Measurements from ENCODE around the gene AXL.
"Not testable (repeated sequence)": the region's sequence is repeated elsewhere in the genome, so short reads cannot be mapped to it uniquely, and the experiment has no call there.

AXL gene

DNA sequence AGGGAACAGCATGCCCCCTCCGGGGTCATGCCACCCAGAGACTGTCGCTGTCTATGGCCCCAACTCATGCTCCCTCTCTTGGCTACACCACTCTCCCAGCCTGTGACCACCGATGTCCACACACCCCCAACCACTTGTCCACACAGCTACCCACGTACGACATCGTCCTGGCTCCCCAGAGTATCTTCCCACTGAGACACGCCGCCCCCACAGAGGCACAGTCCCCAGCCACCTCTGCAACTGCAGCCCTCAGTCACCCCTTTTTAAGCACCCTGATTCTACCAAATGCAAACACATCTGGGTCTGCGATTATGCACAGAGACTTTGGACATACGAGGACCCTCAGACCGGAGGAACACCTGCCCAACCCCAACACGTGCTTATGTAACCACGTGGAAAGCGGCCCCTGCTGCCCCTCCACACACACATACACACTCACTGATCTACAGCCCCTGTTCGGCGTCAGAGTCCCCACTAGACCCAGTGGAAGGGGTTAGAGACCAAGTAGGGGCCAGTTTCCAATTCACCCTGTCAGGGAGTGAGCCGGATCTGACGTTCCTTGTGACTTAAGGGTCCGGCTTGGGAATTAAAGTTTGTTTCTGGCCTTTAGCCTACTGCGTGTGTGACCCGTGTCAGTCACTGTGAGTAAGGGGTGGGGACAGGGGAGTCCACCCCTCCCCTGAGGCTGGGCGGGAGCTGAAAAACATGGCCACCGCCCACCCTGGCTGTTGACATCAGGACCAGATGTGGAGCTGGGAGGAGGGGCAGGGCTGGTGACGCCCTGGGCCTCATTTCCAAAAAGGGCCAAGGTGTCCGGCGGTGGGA is 11.9 kb upstream of the AXL start:
- DNase-seq (ENCODE audit: low spot score) = no peak

DNA sequence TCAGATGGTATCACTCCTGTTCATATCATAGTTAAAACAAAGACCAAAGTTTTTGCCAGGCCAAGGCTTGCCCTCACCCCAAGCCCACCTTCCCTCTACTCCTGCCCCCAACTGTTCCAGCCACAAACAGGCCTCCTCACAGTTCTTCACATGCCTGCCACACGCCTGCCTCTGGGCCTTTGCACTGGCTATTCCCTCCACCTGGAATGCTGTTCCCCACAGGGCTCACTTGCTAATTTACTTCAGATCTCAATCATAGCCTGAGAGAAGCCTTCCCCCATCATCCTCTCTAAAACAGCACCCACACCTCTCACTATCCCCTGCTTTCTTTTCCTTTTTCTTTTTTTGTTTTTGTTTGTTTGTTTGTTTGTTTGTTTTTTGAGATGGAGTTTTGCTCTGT is 4.9 kb upstream of the AXL start:
- DNase-seq (ENCODE audit: low spot score) = no peak

DNA sequence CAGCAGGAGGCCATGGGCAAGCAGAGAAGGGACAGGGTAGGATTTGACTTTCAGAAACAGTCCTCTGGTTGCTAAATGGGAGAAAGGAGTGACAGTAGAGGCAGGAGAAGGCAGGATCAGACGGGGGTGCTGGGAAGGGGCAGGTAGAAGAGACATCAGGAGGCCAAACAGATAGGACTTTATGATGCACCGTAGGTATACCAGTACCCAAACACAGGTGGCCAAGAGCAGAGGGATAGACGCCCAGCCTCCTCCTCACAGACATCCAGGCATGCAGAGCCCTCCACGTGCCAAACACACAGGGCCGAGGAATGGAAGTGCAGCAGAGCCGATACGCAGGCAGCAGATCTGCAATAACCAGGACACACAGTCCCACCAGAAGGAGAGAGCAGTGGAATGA is 1.3 kb upstream of the AXL start:
- DNase-seq (ENCODE audit: low spot score) = no peak

DNA sequence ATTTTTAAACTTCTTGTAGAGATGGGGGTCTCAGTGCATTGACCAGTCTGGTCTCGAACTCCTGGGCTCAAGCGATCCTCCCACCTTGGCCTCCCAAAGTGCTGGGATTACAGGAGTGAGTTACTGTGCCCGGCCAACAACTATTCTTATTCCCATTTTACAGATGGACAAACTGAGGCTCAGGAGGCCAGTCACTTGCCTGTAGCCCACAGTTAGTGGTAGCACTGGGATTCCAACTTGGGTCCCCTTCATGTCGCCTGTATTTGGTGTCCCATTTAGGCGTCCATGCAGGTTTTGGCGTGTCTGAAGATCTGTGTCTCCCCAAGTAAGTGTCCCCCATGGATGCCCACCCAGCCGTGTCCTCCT is 791 bp upstream of the AXL start:
- DNase-seq (ENCODE audit: low spot score) = no peak

DNA sequence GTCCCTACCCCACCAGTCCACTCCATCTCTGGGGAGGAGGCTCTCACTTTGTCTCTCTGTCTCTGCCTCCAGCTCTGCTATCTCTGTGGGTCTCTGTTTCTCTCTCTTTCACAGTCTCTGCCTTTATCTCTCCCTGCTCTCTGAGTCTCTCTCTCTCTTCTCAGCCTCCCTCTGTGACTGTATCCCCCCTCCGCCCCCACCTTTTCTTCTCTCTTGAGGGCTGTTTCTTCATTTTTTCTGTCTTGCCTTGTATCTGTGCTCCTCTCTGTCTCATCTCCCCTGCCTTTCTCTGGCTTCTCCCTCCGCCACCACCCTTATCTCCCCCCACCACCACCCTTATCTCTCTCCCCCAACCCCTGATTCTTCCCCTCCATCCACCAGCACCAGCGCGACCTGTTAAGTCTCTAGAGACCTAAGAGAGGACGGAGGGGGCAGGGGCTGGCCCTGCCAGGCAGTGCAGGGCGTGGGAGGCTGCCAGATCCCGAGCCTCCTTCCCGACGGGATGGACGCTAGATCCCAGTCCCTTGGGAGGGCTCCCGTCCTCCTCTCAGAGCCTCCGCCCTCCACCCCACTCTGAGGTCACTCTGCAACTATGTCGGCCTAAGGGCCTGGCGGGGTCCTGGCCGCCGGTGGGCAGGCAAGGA is 1.0 kb downstream of the AXL start:
- no peak for DNase-seq (ENCODE audit: low spot score)

DNA sequence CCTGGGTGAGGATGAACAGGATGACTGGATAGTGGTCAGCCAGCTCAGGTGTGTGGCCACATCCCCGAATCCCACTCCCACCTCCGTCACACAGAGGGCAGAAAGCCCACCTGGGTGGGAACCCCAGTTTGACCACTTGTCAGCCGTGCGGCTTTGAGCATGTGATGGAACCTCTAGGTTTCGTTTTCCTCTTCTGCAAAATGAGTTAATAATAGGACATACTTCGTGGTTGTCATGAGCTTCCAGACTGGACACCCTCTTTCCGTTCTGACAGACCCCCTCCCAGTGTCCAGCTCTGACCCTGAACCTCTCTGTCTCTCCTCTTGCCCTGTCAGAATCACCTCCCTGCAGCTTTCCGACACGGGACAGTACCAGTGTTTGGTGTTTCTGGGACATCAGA is 1.8 kb downstream of the AXL start:
- no peak for DNase-seq (ENCODE audit: low spot score)

DNA sequence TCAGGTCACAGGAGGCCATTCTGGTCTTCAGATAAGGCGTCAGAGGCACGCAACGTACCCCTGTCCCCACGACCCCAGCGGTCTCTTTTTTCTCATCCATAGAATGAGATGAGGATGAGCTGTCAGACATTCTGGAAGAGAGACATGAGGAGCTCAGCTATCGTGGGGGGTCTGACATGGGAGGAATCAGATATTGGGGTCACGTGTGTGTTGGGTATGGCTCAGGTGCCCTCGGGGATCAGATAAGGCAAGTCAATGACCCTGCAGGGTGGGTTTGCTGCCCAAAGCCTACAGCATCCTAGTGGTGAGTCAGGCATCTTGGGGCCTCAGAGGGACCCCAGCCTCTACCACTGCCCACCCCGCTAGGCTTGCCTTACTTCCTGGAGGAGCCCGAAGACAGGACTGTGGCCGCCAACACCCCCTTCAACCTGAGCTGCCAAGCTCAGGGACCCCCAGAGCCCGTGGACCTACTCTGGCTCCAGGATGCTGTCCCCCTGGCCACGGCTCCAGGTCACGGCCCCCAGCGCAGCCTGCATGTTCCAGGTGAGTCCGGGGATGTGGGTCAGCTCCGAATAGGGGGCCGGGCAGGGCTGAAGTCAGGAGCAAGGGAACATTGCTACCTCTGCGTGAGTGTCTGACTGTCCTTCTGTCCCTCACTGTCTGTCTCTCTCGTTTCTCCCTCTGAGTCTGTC is 2.6 kb downstream of the AXL start:
- DNase-seq (ENCODE audit: low spot score) = no peak

DNA sequence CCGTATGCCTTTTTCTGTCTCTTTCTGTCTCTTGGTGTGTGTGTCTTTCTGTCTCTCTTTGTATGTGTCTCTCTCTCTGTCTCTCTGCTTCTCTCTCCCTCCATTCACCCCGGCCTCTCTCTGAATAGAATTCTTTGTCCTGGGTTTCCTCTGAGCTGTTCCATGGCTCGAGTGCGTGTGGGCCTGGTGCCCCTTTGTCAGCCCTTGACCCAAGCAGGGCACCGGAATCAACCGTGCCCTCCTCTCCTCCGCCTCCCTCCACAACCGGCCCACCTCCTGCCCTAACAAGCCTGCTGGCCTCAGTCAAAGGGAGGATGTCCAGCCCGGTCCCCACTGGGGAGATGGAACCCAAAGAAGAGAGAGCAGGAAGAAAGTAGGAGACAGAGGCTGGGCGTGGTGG is 3.2 kb downstream of the AXL start:
- DNase-seq (ENCODE audit: low spot score) = no peak

DNA sequence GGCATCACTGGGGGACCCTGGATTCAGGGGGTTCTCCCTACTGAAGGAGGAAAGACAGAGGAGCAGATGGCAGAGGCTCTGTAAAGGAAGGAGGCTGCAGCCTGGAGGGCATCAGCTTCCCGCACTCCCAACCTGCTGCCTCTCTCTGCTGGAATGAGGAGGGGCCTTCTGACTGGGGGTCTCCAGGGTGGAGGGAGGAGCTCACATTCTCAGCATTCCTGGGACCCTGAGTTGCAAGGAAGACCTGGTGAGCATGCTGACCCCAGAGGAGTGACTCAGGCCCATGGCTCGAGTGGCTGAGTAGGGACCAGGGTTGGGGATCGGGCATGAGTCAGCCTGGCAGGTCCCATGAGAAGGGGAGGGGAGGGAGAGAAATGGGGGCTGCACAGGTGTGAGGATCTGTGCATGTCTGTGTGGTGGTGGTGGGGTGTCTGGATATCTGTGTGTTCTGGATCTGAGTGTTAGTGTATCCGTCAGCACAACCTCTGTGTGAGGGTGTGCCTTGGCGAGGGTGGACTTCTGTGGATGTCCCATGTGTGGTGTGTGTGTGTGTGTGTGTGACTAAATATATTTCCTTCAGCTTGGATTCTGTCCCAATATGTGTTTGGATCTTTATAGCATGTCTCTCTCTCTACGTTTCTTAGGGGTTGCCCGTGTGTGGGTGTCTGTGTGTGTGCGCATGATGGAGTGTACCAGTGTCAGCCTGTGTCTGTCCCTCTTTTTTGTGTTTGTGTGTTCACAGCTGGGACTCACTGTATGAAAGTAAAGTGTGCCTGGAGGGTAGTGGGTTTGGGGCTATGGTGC is 4.6 kb downstream of the AXL start:
- DNase-seq (ENCODE audit: low spot score) = peak; percentile 67

DNA sequence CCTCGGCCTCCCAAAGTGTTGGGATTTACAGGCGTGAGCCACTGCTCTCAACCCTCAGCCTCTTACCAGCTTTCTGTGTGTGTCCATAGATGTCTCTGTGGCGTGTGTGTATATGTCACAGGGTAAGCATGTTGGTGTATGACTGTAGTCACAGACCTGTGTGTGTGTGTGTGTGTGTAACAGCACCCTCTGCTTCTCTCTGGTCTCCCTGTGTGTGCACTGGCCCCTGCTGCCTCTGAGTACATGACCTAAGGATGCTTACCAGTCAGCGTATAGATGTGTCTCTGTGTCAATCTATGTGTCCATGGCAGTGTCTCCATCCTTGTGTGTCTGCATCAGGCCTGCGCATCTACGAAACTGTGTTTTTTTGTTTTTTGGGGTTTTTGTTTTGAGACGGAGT is 5.6 kb downstream of the AXL start:
- DNase-seq (ENCODE audit: low spot score) = no peak

DNA sequence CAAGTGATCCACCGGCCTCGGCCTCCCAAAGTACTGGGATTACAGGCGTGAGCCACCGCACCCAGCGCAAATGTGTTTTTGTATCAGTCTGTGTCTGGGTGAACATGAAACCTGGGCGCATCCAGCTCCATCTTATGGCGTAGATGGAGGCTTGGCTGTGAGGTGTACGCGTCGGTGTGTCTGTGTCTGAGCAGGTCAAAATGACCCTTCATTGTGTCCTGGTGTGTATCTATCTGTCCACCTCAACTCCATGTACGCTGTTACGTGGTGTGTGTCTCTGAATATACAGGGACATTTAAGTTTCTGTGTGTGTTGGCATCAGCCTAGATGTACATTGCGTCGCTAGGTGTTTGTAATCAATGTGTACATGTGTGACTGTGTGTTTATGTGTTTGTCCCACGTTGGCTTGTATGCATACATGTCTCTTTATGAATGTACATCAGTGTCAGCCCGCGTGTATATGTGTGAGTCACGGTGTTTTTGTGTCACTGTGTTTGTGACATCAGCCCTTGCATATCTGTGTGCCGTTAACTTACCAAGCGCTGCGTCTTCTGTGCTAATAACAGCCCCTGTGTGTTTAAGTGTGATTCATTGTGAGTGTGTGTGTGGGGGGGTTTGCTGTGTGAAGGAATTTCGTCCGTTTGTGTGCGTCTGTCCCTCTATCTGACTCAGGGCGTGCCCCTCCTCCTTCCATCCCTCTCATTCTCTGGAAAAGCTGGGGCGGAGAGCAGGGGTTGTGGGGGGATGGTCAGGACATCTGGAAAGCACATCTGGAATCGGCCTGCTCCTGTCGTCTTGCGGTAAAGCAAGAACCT is 6.4 kb downstream of the AXL start:
- DNase-seq (ENCODE audit: low spot score) = no peak

DNA sequence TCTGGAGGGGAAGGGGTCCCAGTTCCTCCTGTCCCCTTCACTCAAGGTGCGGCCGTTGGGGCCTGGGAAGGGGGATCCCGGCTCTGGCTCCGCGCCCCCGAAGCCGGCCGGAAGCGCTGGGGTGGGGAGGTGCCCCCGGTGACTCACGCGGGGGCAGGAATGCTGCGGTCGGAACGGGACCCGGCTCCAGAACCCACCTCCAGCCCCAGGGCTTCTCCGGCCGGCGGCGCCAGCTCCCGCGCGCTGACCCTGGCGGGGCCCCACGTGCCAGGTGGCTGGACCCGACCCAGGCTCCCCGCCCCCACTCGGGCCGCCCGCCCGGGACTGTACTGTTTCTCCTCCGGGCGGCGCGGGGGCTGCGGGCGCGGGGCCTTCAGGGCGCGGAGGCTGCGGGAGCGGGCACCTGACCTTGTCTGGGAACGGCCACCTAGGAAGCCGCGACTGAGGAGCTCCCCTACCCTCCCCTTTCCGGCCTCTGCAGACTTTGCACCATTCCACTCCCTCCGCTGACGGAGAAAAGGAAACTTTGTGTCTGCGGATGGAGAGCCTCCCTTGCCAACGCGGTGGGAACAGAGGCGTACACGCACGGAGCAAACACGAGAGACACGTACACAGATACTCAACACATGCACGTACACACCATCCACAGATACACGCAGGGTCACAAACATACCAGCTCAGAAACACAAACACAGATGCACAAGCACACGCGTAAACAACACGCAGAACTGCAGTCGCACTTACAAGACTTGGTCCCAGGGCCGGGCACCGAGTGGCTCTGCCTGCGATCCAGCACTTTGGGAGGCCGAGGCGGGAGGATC is 7.2 kb downstream of the AXL start:
- DNase-seq (ENCODE audit: low spot score) = peak; percentile 78

DNA sequence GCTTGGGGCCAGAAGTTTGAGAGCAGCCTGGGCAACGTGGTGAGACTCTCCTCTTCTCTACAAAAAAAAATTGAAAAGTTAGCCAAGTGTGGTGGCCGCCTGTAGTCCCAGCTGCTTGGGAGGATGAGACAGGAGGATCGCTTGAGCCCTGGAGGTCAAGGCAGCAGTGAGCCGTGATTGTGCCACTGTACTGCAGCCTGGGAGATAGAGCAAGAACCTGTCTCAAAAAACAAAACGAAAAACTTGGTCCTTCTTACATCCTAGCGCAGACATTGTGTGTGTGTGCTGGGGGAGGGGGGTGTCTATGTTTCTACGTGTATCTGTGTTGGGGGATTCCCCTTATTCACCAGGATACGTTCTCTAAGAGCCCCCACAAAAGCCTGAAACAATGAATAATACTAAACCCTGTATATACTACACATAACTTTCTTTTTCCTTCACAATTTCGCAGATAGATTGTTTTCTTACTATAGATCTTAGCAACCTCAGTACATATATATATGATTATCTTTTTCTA is 7.9 kb downstream of the AXL start:
- no peak for DNase-seq (ENCODE audit: low spot score)

DNA sequence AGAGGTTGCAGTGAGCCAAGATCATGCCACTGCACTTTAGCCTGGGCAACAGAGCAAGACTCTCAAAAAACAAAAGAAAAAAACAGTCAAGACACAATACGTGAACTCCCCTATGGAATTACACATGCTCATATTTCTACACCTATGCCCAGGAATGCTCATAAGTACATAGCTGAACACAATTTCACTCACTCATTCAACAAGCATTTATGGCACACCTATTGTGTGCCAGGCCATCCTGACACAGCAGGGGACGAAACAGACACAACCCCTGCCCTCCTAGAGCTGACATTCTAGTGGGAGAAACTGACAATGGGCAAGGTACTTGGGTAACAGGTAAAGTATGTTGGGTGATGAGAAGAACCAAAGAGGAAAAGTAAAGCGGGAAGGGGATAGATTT is 9.5 kb downstream of the AXL start:
- no peak for DNase-seq (ENCODE audit: low spot score)

DNA sequence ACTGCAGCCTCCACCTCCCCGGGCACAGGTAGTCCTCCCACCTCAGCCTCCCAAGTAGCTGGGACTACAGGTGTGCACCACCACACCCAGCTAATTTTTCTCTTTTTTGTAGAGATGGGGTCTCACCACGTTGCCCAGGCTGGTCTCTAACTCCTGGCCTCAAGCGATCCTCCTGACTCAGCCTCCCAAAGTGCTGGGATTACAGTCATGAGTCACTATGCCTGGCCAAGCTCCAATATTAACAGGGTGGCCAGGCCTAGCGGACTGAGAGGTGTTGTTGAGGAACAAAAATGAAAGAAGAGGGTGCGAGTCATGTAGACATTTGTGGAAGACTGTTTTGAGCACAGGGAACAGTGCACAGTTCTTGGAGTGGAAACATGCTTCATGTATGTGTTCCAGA is 10.3 kb downstream of the AXL start:
- not testable (repeated sequence) for DNase-seq (ENCODE audit: low spot score)

DNA sequence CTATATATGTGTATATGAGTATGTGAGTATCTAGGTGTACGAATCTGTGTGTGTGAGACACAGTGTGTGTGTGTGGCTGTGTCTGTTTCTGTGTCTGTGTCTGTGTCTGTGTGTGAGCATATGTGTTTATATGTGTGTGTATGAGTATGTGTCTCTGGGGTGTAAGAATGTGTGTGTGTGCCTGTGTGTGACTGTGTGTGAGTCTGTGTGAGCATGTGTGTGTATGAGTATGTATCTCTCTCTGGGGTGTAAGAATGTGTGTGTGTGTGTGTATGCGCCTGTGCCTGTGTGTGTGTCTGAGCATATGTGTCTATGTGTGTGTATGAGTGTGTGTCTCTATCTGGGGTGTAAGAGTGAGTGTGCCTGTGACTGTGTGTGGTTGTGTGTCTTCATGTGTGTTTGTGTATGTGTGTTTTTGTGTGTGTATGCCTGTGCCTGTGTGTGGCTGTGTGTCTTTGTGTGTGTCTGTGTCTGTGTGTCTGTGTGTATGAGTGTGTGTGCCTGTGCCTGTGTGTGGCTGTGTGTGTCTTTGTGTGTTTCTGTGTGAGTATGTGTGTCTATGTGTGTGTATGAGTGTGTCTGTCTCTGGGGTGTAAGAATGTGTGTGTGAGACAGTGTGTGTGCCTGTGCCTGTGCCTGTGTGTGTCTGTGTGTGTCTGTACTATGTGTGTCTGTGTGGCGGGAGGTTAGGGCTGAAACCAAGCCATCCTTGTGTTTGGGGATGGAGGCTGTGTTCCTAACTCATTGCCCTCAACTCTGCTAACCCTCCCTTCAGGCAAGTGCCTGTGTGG is 11.2 kb downstream of the AXL start:
- DNase-seq (ENCODE audit: low spot score) = no peak

DNA sequence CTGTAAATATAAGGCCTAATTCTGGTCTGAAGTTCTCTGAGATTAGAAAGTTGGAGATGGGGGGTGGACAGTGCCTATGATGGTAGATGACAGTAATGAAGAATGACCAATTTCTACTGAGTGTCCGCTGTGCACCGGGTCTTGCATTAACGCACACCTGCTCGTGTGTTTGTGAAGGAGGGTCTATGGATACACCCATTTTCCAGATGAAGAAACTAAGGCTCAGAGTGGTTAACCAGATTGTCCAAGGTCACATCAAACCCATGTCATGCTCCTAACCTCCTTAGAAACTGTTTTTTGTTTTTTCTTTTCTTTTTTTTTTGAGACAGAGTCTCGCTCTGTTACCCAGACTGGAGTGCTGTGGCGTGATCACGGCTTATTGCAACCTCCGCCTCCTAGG is 13.7 kb downstream of the AXL start:
- DNase-seq (ENCODE audit: low spot score) = no peak

DNA sequence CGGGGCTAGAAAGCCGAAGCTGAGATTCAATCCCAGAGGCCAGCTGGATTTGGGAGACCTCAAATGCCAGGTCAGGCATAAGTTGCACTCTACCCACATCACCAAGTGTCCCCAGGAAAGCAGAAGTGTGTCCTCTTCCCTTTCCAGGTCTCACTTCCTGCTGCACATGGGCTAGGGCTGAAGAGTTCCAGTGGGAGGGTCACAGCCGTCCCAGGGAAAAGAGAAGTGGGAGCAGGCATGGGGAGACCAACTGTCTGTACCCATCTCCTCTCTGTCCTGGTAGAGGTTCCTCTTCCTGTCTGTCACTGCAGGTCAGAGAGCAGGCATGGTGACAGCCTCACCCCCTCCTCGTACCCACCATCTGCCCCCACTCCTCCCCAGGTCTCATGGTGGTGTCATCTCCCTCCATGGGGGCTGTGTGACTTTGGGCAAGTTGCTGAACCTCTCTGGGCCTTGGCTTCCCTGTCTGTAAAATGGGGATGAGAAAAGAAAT is 14.8 kb downstream of the AXL start:
- no peak for DNase-seq (ENCODE audit: low spot score)

DNA sequence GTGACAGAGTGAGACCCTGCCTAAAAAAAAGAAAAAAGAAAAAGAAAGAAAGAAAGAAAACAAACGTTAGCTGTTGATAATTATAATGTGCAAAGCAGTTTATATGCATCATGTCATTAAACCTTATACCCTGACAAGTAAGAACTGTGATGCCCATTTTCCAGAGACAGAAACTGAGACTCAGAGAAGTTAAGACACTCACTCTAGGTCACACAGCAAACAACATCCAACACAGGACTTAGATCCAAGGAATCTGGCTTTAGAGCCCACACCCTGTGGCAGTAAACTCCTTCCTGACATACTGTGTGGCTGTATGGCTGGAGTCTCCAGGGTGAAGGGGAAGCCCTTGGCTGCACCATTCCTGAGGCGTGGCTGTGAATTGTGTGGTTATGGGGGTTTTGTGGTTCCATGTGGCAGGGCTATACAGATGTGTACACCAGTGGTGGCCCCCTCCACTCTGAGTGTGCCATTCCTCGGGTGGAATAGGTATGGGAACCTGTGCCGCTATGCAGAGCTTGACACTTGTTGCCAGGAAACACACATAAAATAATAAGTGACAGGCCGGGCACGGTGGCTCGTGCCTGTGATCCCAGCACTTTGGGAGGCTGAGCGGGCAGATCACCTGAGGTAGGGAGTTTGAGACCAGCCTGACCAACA is 15.6 kb downstream of the AXL start:
- no peak for DNase-seq (ENCODE audit: low spot score)

All from ecto neural progenitor cell (in vitro differentiated cells).